Panc1 (cell line): Measurements from ENCODE around the gene OR6B1.

Source experiments
- POLR2AphosphoS5 ChIP-seq: IDR thresholded peaks from 2 replicates; pipeline ENCODE4 v1.6.1; 2012; ENCODE audit warnings: mild to moderate bottlenecking, low read depth, low read length, moderate library complexity
- TCF7L2 ChIP-seq: IDR thresholded peaks from 2 replicates; pipeline ENCODE4 v1.6.1; 2011; ENCODE audit warnings: mild to moderate bottlenecking, low read depth, low read length, inconsistent platforms
- TF ChIP-seq, protein P1 (sequence below), 2 experiments: IDR thresholded peaks; 2 replicates each; pipeline ENCODE4 v1.6.1; 2011 to 2012; ENCODE audit warnings: low read depth in 2 of 2, control low read depth in 1 of 2, low read length in 1 of 2, mild to moderate bottlenecking in 1 of 2, moderate library complexity in 1 of 2; ENCODE audit not compliant: insufficient read depth in 1 of 2
- TF ChIP-seq, protein P2 (sequence below): fragments of 450-650 bp; IDR thresholded peaks from 2 replicates; pipeline ENCODE4 v1.5.1; 2017; ENCODE audit warnings: mild to moderate bottlenecking

DNA sequence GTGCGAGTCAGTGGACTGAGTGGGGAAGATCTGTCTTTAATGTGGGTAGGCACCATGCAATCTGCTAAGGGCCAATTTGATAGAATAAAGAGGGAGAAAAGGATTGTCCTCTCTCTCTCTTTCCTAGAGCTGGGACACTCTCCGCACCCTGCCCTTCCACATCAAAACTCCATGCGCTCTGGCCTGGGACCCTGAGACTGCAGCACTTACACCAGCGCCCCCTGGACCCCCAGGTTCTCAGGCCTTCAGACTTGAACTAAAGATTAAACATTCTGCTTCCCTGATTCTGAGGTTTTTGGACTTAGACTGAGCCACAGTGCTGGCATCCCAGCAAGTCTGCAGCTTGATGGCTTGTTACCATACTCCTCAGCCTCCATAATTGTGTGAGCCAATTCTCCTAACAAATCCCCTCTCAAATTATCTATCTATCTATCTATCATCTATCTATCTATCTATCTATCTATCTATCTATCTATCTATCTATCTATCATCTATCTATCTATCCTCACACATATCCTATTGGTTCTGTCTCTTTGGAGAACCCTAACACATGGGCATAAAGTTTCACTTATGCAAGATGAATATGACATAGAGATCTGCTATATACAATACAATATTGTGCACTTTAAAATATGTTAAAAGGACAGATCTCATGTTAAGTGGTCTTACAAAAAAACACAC, 26.2 kb downstream of the OR6B1 start:
- TF ChIP-seq, protein P1, sequence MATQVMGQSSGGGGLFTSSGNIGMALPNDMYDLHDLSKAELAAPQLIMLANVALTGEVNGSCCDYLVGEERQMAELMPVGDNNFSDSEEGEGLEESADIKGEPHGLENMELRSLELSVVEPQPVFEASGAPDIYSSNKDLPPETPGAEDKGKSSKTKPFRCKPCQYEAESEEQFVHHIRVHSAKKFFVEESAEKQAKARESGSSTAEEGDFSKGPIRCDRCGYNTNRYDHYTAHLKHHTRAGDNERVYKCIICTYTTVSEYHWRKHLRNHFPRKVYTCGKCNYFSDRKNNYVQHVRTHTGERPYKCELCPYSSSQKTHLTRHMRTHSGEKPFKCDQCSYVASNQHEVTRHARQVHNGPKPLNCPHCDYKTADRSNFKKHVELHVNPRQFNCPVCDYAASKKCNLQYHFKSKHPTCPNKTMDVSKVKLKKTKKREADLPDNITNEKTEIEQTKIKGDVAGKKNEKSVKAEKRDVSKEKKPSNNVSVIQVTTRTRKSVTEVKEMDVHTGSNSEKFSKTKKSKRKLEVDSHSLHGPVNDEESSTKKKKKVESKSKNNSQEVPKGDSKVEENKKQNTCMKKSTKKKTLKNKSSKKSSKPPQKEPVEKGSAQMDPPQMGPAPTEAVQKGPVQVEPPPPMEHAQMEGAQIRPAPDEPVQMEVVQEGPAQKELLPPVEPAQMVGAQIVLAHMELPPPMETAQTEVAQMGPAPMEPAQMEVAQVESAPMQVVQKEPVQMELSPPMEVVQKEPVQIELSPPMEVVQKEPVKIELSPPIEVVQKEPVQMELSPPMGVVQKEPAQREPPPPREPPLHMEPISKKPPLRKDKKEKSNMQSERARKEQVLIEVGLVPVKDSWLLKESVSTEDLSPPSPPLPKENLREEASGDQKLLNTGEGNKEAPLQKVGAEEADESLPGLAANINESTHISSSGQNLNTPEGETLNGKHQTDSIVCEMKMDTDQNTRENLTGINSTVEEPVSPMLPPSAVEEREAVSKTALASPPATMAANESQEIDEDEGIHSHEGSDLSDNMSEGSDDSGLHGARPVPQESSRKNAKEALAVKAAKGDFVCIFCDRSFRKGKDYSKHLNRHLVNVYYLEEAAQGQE (IDR thresholded peaks at IDR 0.05; ENCODE audit: insufficient read depth in 1 of 2, low read depth in 2 of 2, low read length in 1 of 2): no peak
- TF ChIP-seq, protein P2, sequence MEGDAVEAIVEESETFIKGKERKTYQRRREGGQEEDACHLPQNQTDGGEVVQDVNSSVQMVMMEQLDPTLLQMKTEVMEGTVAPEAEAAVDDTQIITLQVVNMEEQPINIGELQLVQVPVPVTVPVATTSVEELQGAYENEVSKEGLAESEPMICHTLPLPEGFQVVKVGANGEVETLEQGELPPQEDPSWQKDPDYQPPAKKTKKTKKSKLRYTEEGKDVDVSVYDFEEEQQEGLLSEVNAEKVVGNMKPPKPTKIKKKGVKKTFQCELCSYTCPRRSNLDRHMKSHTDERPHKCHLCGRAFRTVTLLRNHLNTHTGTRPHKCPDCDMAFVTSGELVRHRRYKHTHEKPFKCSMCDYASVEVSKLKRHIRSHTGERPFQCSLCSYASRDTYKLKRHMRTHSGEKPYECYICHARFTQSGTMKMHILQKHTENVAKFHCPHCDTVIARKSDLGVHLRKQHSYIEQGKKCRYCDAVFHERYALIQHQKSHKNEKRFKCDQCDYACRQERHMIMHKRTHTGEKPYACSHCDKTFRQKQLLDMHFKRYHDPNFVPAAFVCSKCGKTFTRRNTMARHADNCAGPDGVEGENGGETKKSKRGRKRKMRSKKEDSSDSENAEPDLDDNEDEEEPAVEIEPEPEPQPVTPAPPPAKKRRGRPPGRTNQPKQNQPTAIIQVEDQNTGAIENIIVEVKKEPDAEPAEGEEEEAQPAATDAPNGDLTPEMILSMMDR: no peak
- TF ChIP-seq POLR2AphosphoS5: no peak
- TF ChIP-seq TCF7L2: no peak
